Mononuclear cell (primary cell): ENCODE data around the gene KMT2B. TPM values are rescaled to one million over a fixed set of nuclear protein-coding genes. Genes with fewer than 3 reads are reported as not detected.

Source experiments
- H3K27me3 ChIP-seq: 2 replicates; pipeline ENCODE4 v1.6.0; 2011; ENCODE audit warnings: low read length, control low read depth; ENCODE audit not compliant: insufficient read depth
- H3K4me1 ChIP-seq: 2 replicates; pipeline ENCODE4 v1.5.1; 2011; ENCODE audit warnings: mild to moderate bottlenecking, low read length, control low read depth; ENCODE audit not compliant: insufficient read depth
- H3K4me3 ChIP-seq: 2 replicates; pipeline ENCODE4 v1.5.1; 2011; ENCODE audit warnings: mild to moderate bottlenecking, low read length, moderate library complexity
- H3K9me3 ChIP-seq: 2 replicates; pipeline ENCODE4 v1.5.1; 2011; ENCODE audit warnings: low read depth, mild to moderate bottlenecking, control low read depth, low read length
- total RNA-seq: library from RNA; depleted of rRNA; stranded (reverse); fragments of >200 nt; gene quantifications from one replicate; pipeline ENCODE4 v1.2.3, GENCODE V29; 2012

The KMT2B gene
- total RNA-seq, 1 donor: 10.8 TPM

GRCh38 chr19:35739275-35740107 lies 21.7 kb downstream of the KMT2B start:
- H3K4me3 ChIP-seq: peak overlapping the region; percentile 70
- peaks cover 58% of the 10 kb centered on the region for H3K4me1 ChIP-seq
- H3K9me3 ChIP-seq: no peaks in the 10 kb centered on the region
- H3K27me3 ChIP-seq: no peaks in the 10 kb centered on the region

DNA sequence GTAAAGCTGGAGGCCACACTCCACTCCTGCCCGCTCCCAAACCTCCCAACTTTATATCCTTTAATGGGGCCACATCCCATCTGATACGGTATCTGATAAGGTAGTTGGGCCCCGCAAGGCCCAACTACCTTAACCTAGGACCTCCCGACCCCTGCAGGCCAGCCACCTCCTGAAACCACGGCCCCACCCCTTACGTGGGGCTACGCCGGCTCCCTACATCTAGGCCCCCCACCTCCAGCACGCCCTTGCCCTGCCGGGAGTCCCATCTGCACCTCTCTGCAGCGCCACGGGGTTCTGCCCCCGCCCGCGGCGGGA lies 22.3 kb downstream of the KMT2B start:
- H3K4me1 ChIP-seq: peaks cover 60% of the 10 kb centered on the region
- H3K4me3 ChIP-seq: peak overlapping the region; percentile 70
- H3K9me3 ChIP-seq: no peaks in the 10 kb centered on the region

GRCh38 chr19:35740423-35741202 lies 22.8 kb downstream of the KMT2B start:
- Histone ChIP-seq H3K9me3 (no peaks in the 10 kb centered on the region), H3K4me3 (peak overlapping the region; percentile 70), H3K27me3 (no peaks in the 10 kb centered on the region), H3K4me1 (peaks cover 60% of the 10 kb centered on the region)

More for the DNA sequence above, 22.3 kb downstream of the KMT2B start:
- no peaks in the 10 kb centered on the region for H3K27me3 ChIP-seq

DNA sequence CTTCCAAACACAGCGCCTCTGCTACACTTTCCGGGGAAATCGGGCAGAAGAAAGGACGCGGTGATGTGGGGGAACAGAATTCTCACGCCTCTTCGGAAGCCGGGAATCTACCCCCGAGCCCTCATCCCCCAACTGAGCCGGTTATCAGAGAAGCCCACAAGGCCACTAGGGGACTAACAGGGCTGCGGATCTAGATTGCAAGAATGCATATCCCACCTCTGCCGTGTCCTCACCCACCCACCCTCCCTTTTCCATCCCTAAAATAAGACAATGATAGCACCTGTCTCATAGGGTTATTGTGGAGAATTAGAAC lies 23.4 kb downstream of the KMT2B start:
- no peaks in the 10 kb centered on the region for H3K9me3 ChIP-seq
- H3K27me3 ChIP-seq: no peaks in the 10 kb centered on the region
- H3K4me1 ChIP-seq: peaks cover 65% of the 10 kb centered on the region
- peak overlapping the region; percentile 70 for H3K4me3 ChIP-seq

DNA sequence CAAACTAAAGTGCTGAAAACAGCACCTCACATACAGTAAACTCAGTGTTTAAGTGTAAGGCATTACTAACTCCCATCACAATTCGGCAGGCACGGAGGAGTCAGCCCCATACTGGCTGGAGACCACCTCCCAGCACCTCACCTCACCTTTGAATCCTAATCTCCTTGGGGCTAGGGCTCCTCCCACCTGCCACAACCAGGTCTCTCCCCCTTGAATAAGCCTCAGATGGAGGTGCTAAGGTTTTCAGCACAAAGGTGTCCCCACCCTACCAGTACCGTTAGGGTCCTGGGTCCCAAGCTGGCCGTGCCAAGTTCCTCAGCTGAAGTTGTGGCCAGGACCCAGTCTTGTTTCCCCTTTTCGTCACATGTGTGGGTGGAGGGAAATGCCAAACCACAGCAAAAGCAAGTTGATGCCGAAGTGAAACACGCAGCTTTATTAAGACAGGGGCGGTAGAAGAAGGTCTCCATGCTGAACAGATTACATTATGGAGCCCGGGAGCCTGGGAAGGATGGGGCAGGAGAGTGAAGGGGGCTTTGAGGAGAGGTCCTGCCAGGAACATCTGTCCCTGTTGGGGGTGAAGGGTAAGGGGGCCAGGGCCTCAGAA lies 24.4 kb downstream of the KMT2B start, which contains the start of gene IGFLR1:
TSS of gene IGFLR1 (minus strand) at position 332 of the 604 bp plus-strand sequence. CDS start 1,272 bp downstream, outside the sequence.
- H3K4me3 ChIP-seq: peak within 1 kb of the TSS; percentile 70
- H3K27me3 ChIP-seq: no peaks in the 10 kb centered on the region
- peaks cover 67% of the 10 kb centered on the region for H3K4me1 ChIP-seq
- no peaks in the 10 kb centered on the region for H3K9me3 ChIP-seq

DNA sequence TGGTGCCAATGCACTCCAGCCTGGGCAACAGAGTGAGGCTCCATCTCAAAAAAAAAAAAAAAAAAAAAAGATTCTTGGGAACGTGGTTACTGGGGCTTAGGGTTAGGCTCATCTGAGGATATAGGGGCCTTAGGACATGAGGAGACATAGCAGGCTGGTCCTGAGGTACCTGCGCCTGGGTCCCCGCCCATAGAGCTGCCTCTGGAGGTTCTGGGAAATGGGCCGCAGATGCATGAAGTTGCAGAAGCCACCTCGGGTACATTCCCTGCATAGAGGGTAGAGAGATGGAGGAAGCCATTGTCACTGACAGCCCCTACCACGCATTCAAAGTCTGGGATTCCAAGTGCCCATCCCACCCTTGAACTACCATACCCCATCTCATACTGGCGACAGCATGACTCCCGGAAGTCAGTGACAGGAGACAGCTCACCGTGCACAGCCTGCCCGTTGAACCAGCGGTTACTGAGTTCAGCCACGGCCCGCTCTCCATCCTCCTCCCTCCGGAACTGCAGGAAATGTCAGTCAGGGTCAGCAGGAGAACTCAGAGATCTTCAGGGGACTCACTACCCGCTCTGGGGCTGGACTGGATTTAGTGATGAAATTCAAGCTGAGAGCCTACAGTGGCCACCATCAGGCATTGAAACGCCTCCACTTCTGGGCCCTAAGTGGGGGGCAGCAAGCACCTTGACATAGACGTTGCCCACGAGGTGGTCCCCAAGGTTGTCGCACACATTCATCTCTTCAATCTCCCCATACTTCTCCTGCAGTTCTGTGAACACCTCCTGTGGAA lies 26.0 kb downstream of the KMT2B start:
- Histone ChIP-seq H3K4me1 (peaks cover 70% of the 10 kb centered on the region), H3K27me3 (no peaks in the 10 kb centered on the region), H3K4me3 (peak overlapping the region; percentile 86), H3K9me3 (no peaks in the 10 kb centered on the region)

- Histone ChIP-seq H3K27me3 (no peaks in the 10 kb centered on the region), H3K9me3 (no peaks in the 10 kb centered on the region), H3K4me3 (peak overlapping the region; percentile 86), H3K4me1 (peaks cover 73% of the 10 kb centered on the region)
Observed at GRCh38 chr19:35744430-35745327, 26.9 kb downstream of the KMT2B start.

DNA sequence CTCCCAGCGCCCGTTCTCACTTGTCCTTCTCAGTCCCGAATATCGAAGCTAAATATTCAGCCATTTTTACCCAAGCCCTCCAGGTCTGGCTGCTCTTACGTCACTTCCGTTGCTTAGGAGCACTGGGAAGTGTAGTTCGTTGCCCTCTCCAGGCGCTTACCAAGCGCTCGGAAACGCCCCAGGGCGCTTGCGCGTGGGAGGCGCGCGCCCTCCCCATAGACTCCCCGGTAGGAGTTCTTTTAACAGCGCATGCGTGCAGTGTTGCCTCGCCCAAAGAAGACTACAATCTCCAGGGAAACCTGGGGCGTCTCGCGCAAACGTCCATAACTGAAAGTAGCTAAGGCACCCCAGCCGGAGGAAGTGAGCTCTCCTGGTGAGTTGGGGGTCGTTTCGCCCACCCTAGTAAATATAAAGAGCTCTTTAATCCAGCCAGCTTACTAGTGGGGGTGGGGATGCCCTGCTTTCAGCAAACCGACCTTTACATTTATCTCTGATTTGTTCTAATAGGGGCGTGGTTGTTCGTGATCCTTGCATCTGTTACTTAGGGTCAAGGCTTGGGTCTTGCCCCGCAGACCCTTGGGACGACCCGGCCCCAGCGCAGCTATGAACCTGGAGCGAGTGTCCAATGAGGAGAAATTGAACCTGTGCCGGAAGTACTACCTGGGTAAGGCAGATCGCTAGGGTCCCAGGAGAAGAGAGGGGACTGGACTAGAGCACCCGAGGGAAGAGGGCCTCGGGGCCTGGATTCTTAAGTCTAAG lies 27.7 kb downstream of the KMT2B start, which contains the start of the genes PSENEN and U2AF1L4:
TSS of gene PSENEN (plus strand) at position 324 of the 759 bp plus-strand sequence. CDS start at position 604, 280 bp downstream.
TSS of gene U2AF1L4 (minus strand) at position 91 of the 759 bp plus-strand sequence. CDS start at position 64, 27 bp downstream.
- Histone ChIP-seq H3K9me3 (no peaks in the 10 kb centered on the region), H3K4me3 (peak within 1 kb of the TSS; percentile 86), H3K27me3 (no peaks in the 10 kb centered on the region), H3K4me1 (peaks cover 66% of the 10 kb centered on the region)

- peaks cover 62% of the 10 kb centered on the region for H3K4me1 ChIP-seq
- no peaks in the 10 kb centered on the region for H3K27me3 ChIP-seq
- H3K4me3 ChIP-seq: peak overlapping the region; percentile 86
- no peaks in the 10 kb centered on the region for H3K9me3 ChIP-seq
Observed at GRCh38 chr19:35746087-35746462, 28.3 kb downstream of the KMT2B start.

GRCh38 chr19:35746531-35746930 lies 28.7 kb downstream of the KMT2B start:
- no peak overlapping the region for H3K4me3 ChIP-seq
- no peaks in the 10 kb centered on the region for H3K27me3 ChIP-seq
- H3K4me1 ChIP-seq: peaks cover 60% of the 10 kb centered on the region
- no peaks in the 10 kb centered on the region for H3K9me3 ChIP-seq

GRCh38 chr19:35748106-35749020 lies 30.6 kb downstream of the KMT2B start, which contains the start of gene LIN37:
Gene LIN37 (plus strand): TSS chr19:35748576. CDS start chr19:35748725, 149 bp downstream.
- Histone ChIP-seq H3K4me3 (peak within 1 kb of the TSS; percentile 75), H3K27me3 (no peaks in the 10 kb centered on the region), H3K4me1 (peaks cover 41% of the 10 kb centered on the region), H3K9me3 (no peaks in the 10 kb centered on the region)

- H3K4me1 ChIP-seq: peaks cover 29% of the 10 kb centered on the region
Observed at GRCh38 chr19:35750167-35750566, 32.4 kb downstream of the KMT2B start.

More at GRCh38 chr19:35750167-35750566, 32.4 kb downstream of the KMT2B start:
- Histone ChIP-seq H3K9me3 (no peaks in the 10 kb centered on the region), H3K27me3 (no peaks in the 10 kb centered on the region), H3K4me3 (no peak overlapping the region)
